Calu3 (cell line): ENCODE results near the gene IGIP. TPM values are rescaled to one million over a fixed set of nuclear protein-coding genes. Genes with fewer than 3 reads are reported as not detected.
A peak's percentile ranks its signal among the peaks of the same experiment; 100 is the strongest.

Experiments
- BruUV-seq: library from RNA; stranded (reverse); fragments of 400-500 nt; replicated peaks from 2 replicates; lab custom pipeline; 2021; lab: Mats Ljungman, UMichigan
- CTCF ChIA-PET: fragments of 300-600 bp; sonication (Branson Sonifier 250); formaldehyde crosslinking; loops from one replicate; lab custom pipeline; 2022; ENCODE audit warnings: antibody characterized with exemption; lab: Charles Lee
- DNase-seq: peaks from one replicate; pipeline ENCODE4 v3.0.0; 2022
- H3K27ac Mint-ChIP-seq: one replicate; pipeline ENCODE4 v1.8.0; 2022; ENCODE audit warnings: mixed read lengths; ENCODE audit not compliant: unreplicated experiment
- H3K27me3 Mint-ChIP-seq: one replicate; pipeline ENCODE4 v1.8.0; 2022; ENCODE audit warnings: mixed read lengths; ENCODE audit not compliant: unreplicated experiment
- H3K36me3 Mint-ChIP-seq: one replicate; pipeline ENCODE4 v1.8.0; 2022; ENCODE audit warnings: mild to moderate bottlenecking, moderate library complexity, mixed read lengths; ENCODE audit not compliant: insufficient read depth, unreplicated experiment
- H3K4me1 Mint-ChIP-seq: one replicate; pipeline ENCODE4 v1.8.0; 2022; ENCODE audit warnings: mild to moderate bottlenecking, low read depth, mixed read lengths; ENCODE audit not compliant: unreplicated experiment
- H3K4me3 Mint-ChIP-seq: one replicate; pipeline ENCODE4 v1.8.0; 2022; ENCODE audit warnings: mild to moderate bottlenecking, low read depth, moderate library complexity, mixed read lengths; ENCODE audit not compliant: unreplicated experiment
- H3K9me3 Mint-ChIP-seq: one replicate; pipeline ENCODE4 v1.8.0; 2022; ENCODE audit warnings: low read depth, mixed read lengths; ENCODE audit not compliant: unreplicated experiment
- CTCF ChIP-seq: fragments of 200-600 bp; IDR thresholded peaks from one replicate; pipeline ENCODE4 v1.8.0; 2022; ENCODE audit warnings: antibody characterized with exemption; ENCODE audit not compliant: unreplicated experiment
- intact Hi-C: fragments of 100-400 bp; cut with micrococcal nuclease; formaldehyde crosslinking; loops from one replicate; pipeline ENCODE4 v1.10.0; 2022; ENCODE audit not compliant: unreplicated experiment
- total RNA-seq: library from RNA; stranded (reverse); gene quantifications from 2 replicates; pipeline ENCODE4 v1.2.3, GENCODE V29; 2022

Gene IGIP
- total RNA-seq, 1 experiment from 2014 or later, result 6.2 TPM

- intact Hi-C loops, result loop anchor here (1.0 kb wide), 1 partner anchor 33 kb away; no protein-coding TSS in a partner anchor
These were observed 19.6 kb upstream of the IGIP start for GRCh38 chr5:140106101-140106500.

GRCh38 chr5:140106805-140107311 lies 18.9 kb upstream of the IGIP start:
- TF ChIP-seq CTCF, result no peak
- peaks cover 27% of the 10 kb centered on the region for H3K36me3 Mint-ChIP-seq
- CTCF ChIA-PET, result interaction anchor here (0.5 to 2.3 kb wide), 4 partner anchors 9 to 1877 kb away, joined by 3 to 6 read pairs (median 4); no protein-coding TSS in a partner anchor
- peak overlapping the region; percentile 57 for H3K27ac Mint-ChIP-seq
- H3K4me3 Mint-ChIP-seq, result peak overlapping the region; percentile 81
- intact Hi-C loops, result loop anchor here (1.0 kb wide), 1 partner anchor 34 kb away; no protein-coding TSS in a partner anchor
- TSS peak; percentile 47 for BruUV-seq
- no peaks in the 10 kb centered on the region for H3K9me3 Mint-ChIP-seq
- peaks cover 27% of the 10 kb centered on the region for H3K4me1 Mint-ChIP-seq
- no peak for DNase-seq
- peaks cover 47% of the 10 kb centered on the region for H3K27me3 Mint-ChIP-seq

More at GRCh38 chr5:140106101-140106500, 19.6 kb upstream of the IGIP start:
- no peak for TF ChIP-seq CTCF
- CTCF ChIA-PET, result interaction anchor here (1.2 to 2.3 kb wide), 3 partner anchors 9 to 139 kb away, joined by 3 to 6 read pairs (median 4); no protein-coding TSS in a partner anchor
- peaks cover 22% of the 10 kb centered on the region for H3K4me1 Mint-ChIP-seq
- no peak overlapping the region for H3K4me3 Mint-ChIP-seq
- H3K36me3 Mint-ChIP-seq, result peaks cover 27% of the 10 kb centered on the region
- H3K27me3 Mint-ChIP-seq, result peaks cover 42% of the 10 kb centered on the region
- no peak for DNase-seq
- BruUV-seq, result no TSS peak
- H3K9me3 Mint-ChIP-seq, result no peaks in the 10 kb centered on the region
- H3K27ac Mint-ChIP-seq, result no peak overlapping the region

GRCh38 chr5:140107312-140108092 lies 18.2 kb upstream of the IGIP start:
- peak overlapping the region; percentile 81 for H3K4me3 Mint-ChIP-seq
- H3K36me3 Mint-ChIP-seq, result peaks cover 27% of the 10 kb centered on the region
- H3K27me3 Mint-ChIP-seq, result peaks cover 52% of the 10 kb centered on the region
- CTCF ChIA-PET, result interaction anchor here (0.5 to 2.3 kb wide), 7 partner anchors 9 to 1877 kb away, joined by 3 to 6 read pairs (median 4); no protein-coding TSS in a partner anchor
- intact Hi-C loops, result no loop called here
- H3K9me3 Mint-ChIP-seq, result no peaks in the 10 kb centered on the region
- peak overlapping the region; percentile 57 for H3K27ac Mint-ChIP-seq
- peak; percentile 96 for DNase-seq
- peaks cover 30% of the 10 kb centered on the region for H3K4me1 Mint-ChIP-seq
- TF ChIP-seq CTCF, result peak; percentile 21
- no TSS peak for BruUV-seq

DNA sequence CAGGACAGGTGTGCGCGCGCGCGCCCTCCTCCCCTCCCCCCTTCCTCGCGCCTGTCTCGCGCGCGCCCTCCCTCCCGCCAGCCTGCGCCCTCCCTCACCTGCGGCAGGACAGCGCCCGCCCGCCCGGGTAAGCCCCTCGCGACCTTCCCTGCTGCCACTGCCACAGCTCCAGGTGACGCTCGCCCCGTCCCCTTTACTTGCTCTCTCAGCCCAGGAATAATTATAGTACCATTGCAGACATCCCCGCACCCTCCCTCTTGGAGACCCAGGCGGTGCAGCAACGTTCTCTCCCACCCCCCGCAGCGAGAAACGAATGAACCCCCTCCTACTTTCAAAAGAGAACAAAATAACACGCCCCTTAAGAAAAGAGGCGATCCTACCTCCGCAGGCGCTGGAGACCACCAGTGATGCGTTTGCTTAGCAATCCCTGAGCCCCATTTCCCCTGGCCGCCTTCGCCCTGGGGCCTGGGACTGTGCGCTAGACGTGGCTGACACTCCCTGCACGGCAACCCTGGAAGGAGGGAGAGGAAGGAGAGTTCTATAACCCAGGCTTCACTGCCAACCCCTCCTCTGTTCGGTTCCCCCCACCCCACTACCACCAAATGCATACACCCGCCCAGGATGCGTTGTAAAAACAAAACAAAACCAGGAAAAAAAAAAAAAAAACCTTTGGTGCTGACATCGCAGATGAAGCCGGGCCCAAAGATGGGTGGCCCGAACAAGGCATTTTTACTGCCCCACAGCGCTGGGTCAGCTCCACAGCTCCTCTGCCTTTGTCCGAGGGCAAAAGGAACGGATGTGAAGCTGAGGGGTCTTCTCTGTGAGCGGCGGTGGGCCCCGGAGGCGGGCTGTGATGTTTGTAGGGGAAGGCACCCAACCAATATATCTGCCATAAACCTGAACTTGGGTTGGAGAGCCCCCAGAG lies 17.4 kb upstream of the IGIP start:
- intact Hi-C loops, result no loop called here
- peak overlapping the region; percentile 57 for H3K27ac Mint-ChIP-seq
- DNase-seq, result peak; percentile 92
- H3K36me3 Mint-ChIP-seq, result peaks cover 35% of the 10 kb centered on the region
- peak overlapping the region; percentile 81 for H3K4me3 Mint-ChIP-seq
- peaks cover 36% of the 10 kb centered on the region for H3K4me1 Mint-ChIP-seq
- peaks cover 52% of the 10 kb centered on the region for H3K27me3 Mint-ChIP-seq
- CTCF ChIA-PET, result interaction anchor here (0.6 to 2.3 kb wide), 6 partner anchors 8 to 66 kb away, joined by 3 to 6 read pairs (median 4); no protein-coding TSS in a partner anchor
- H3K9me3 Mint-ChIP-seq, result no peaks in the 10 kb centered on the region
- TF ChIP-seq CTCF, result no peak
- BruUV-seq, result no TSS peak
